Measurements from ENCODE around the gene CACNA1I.

CACNA1I gene

GRCh38 chr22:39665661-39666431, 95.3 kb downstream of the CACNA1I start:
- POLR2A ChIA-PET = no interaction called here
- CTCF ChIA-PET = no interaction called here

DNA sequence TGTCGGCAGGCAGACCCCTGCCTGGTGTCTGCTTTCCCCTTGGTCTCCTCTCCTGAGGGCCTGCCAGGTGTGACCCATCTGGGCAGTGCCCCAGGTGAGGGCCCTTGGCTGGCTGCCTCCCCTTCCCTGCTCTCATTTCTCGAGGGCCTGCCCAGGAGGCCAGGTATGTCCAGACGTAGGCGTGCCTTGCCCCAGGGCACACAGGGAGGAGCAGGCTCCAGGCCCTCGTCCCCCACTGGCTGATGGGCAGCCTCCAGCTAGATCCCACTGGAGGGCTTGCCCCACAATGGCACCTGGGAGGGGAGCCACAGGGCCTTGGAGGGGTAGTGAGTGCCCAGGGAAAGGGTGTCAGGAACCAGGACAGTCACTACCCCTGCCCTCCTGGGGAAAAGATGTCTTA, 95.9 kb downstream of the CACNA1I start:
- H3K4me1 ChIP-seq (ENCODE audit: control extremely low read depth in 1 of 4, control insufficient read depth in 4 of 4, insufficient read depth in 4 of 4, low read length in 3 of 4) = peaks cover 0 to 21% (median 9%) of the 10 kb centered on the region in 4 experiments
- CTCF ChIA-PET = no interaction called here
- H3K27ac ChIP-seq (ENCODE audit: insufficient read depth in 1 of 2, low read depth in 1 of 2, low read length in 2 of 2, poor library complexity in 1 of 2, severe bottlenecking in 2 of 2) = no peak overlapping the region
- peaks cover 0 to 10% (median 7%) of the 10 kb centered on the region in 5 experiments for H3K9me3 ChIP-seq (ENCODE audit: control extremely low read depth in 1 of 5, control insufficient read depth in 4 of 5, insufficient read depth in 2 of 5, low read depth in 1 of 5, low read length in 4 of 5)
- H3K27me3 ChIP-seq (replicated peaks in 2 of 5; ENCODE audit: control insufficient read depth in 4 of 5, insufficient read depth in 5 of 5, low read length in 4 of 5) = peaks cover 0 to 91% (median 23%) of the 10 kb centered on the region in 5 experiments
- H3K4me3 ChIP-seq (ENCODE audit: control insufficient read depth in 1 of 7, extremely low read depth in 1 of 7, insufficient read depth in 4 of 7, low read depth in 2 of 7, low read length in 6 of 7) = no peak overlapping the region
- H3K36me3 ChIP-seq (ENCODE audit: control insufficient read depth in 4 of 4, insufficient read depth in 4 of 4, low read length in 3 of 4) = no peaks in the 10 kb centered on the region
- POLR2A ChIA-PET = no interaction called here
- WGBS (ENCODE audit: insufficient coverage) = 84% methylated on average over 4 of the region's 5 CpGs
- DNase-seq = no peak

More at GRCh38 chr22:39665661-39666431, 95.3 kb downstream of the CACNA1I start:
- Histone ChIP-seq H3K36me3 (ENCODE audit: control insufficient read depth in 4 of 4, insufficient read depth in 4 of 4, low read length in 3 of 4) (no peaks in the 10 kb centered on the region), H3K27ac (ENCODE audit: insufficient read depth in 1 of 2, low read depth in 1 of 2, low read length in 2 of 2, poor library complexity in 1 of 2, severe bottlenecking in 2 of 2) (no peak overlapping the region), H3K4me3 (ENCODE audit: control insufficient read depth in 1 of 7, extremely low read depth in 1 of 7, insufficient read depth in 4 of 7, low read depth in 2 of 7, low read length in 6 of 7) (no peak overlapping the region), H3K4me1 (ENCODE audit: control extremely low read depth in 1 of 4, control insufficient read depth in 4 of 4, insufficient read depth in 4 of 4, low read length in 3 of 4) (peaks cover 0 to 21% (median 9%) of the 10 kb centered on the region in 4 experiments), H3K27me3 (replicated peaks in 2 of 5; ENCODE audit: control insufficient read depth in 4 of 5, insufficient read depth in 5 of 5, low read length in 4 of 5) (peaks cover 0 to 94% (median 26%) of the 10 kb centered on the region in 5 experiments), H3K9me3 (ENCODE audit: control extremely low read depth in 1 of 5, control insufficient read depth in 4 of 5, insufficient read depth in 2 of 5, low read depth in 1 of 5, low read length in 4 of 5) (peaks cover 0 to 4% (median 2%) of the 10 kb centered on the region in 5 experiments)
- no peak for DNase-seq
- WGBS (ENCODE audit: insufficient coverage) = 91% methylated on average over 12 of the region's 16 CpGs

- peaks cover 0 to 14% (median 11%) of the 10 kb centered on the region in 5 experiments for H3K9me3 ChIP-seq (ENCODE audit: control extremely low read depth in 1 of 5, control insufficient read depth in 4 of 5, insufficient read depth in 2 of 5, low read depth in 1 of 5, low read length in 4 of 5)
- ChIA-PET POLR2A (no interaction called here), CTCF (no interaction called here)
- DNase-seq = no peak
- 75% methylated on average over 7 of the region's 7 CpGs for WGBS (ENCODE audit: insufficient coverage)
- H3K27me3 ChIP-seq (replicated peaks in 2 of 5; ENCODE audit: control insufficient read depth in 4 of 5, insufficient read depth in 5 of 5, low read length in 4 of 5) = peaks cover 0 to 88% (median 18%) of the 10 kb centered on the region in 5 experiments
- H3K4me1 ChIP-seq (ENCODE audit: control extremely low read depth in 1 of 4, control insufficient read depth in 4 of 4, insufficient read depth in 4 of 4, low read length in 3 of 4) = peaks cover 0 to 17% (median 8%) of the 10 kb centered on the region in 4 experiments
- H3K36me3 ChIP-seq (ENCODE audit: control insufficient read depth in 4 of 4, insufficient read depth in 4 of 4, low read length in 3 of 4) = no peaks in the 10 kb centered on the region
- no peak overlapping the region for H3K27ac ChIP-seq (ENCODE audit: insufficient read depth in 1 of 2, low read depth in 1 of 2, low read length in 2 of 2, poor library complexity in 1 of 2, severe bottlenecking in 2 of 2)
- H3K4me3 ChIP-seq (ENCODE audit: control insufficient read depth in 1 of 7, extremely low read depth in 1 of 7, insufficient read depth in 4 of 7, low read depth in 2 of 7, low read length in 6 of 7) = no peak overlapping the region
These were observed 96.4 kb downstream of the CACNA1I start for GRCh38 chr22:39666926-39667325.

DNA sequence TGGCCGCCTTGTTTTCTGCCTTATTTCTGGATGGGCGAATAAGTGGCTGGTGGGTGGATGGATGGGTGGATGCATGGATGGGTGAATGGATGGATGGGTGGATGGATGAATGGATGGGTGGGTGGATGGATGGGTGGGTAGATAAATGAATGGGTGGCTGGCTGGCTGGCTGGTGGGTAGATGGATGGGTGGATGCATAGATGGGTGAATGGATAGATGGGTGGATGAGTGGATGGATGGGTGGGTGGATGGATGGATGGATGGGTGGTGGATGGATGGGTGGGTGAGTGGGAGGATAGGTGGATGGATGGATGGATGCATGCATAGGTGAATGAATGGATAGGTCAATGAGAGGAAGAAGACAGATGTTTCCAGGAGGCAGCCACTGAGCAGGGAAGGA, 98.9 kb downstream of the CACNA1I start:
- Histone ChIP-seq H3K27me3 (replicated peaks in 2 of 5; ENCODE audit: control insufficient read depth in 4 of 5, insufficient read depth in 5 of 5, low read length in 4 of 5) (peaks cover 0 to 73% (median 7%) of the 10 kb centered on the region in 5 experiments), H3K4me1 (ENCODE audit: control extremely low read depth in 1 of 4, control insufficient read depth in 4 of 4, insufficient read depth in 4 of 4, low read length in 3 of 4) (peaks cover 0 to 2% (median 0%) of the 10 kb centered on the region in 4 experiments), H3K27ac (ENCODE audit: insufficient read depth in 1 of 2, low read depth in 1 of 2, low read length in 2 of 2, poor library complexity in 1 of 2, severe bottlenecking in 2 of 2) (no peak overlapping the region), H3K4me3 (ENCODE audit: control insufficient read depth in 1 of 7, extremely low read depth in 1 of 7, insufficient read depth in 4 of 7, low read depth in 2 of 7, low read length in 6 of 7) (no peak overlapping the region), H3K36me3 (ENCODE audit: control insufficient read depth in 4 of 4, insufficient read depth in 4 of 4, low read length in 3 of 4) (no peaks in the 10 kb centered on the region), H3K9me3 (ENCODE audit: control extremely low read depth in 1 of 5, control insufficient read depth in 4 of 5, insufficient read depth in 2 of 5, low read depth in 1 of 5, low read length in 4 of 5) (peaks cover 0 to 24% (median 22%) of the 10 kb centered on the region in 5 experiments)
- POLR2A ChIA-PET = interaction anchor here (0.6 kb wide), 1 partner anchor 573 kb away, joined by 3 read pairs; no protein-coding TSS in a partner anchor
- CTCF ChIA-PET = no interaction called here
- no peak for DNase-seq
- WGBS (ENCODE audit: insufficient coverage) = no CpG with 5 or more reads among the region's 2 CpGs

- WGBS (ENCODE audit: insufficient coverage) = 100% methylated on average over 1 of the region's 3 CpGs
- CTCF ChIA-PET = no interaction called here
- no peak overlapping the region for H3K4me3 ChIP-seq (ENCODE audit: control insufficient read depth in 1 of 7, extremely low read depth in 1 of 7, insufficient read depth in 4 of 7, low read depth in 2 of 7, low read length in 6 of 7)
- H3K4me1 ChIP-seq (ENCODE audit: control extremely low read depth in 1 of 4, control insufficient read depth in 4 of 4, insufficient read depth in 4 of 4, low read length in 3 of 4) = no peaks in the 10 kb centered on the region
- no peak for DNase-seq
- POLR2A ChIA-PET = no interaction called here
- H3K27me3 ChIP-seq (replicated peaks in 2 of 5; ENCODE audit: control insufficient read depth in 4 of 5, insufficient read depth in 5 of 5, low read length in 4 of 5) = peaks cover 0 to 70% (median 7%) of the 10 kb centered on the region in 5 experiments
- peaks cover 0 to 24% (median 22%) of the 10 kb centered on the region in 5 experiments for H3K9me3 ChIP-seq (ENCODE audit: control extremely low read depth in 1 of 5, control insufficient read depth in 4 of 5, insufficient read depth in 2 of 5, low read depth in 1 of 5, low read length in 4 of 5)
- no peaks in the 10 kb centered on the region for H3K36me3 ChIP-seq (ENCODE audit: control insufficient read depth in 4 of 4, insufficient read depth in 4 of 4, low read length in 3 of 4)
- no peak overlapping the region for H3K27ac ChIP-seq (ENCODE audit: insufficient read depth in 1 of 2, low read depth in 1 of 2, low read length in 2 of 2, poor library complexity in 1 of 2, severe bottlenecking in 2 of 2)
These were observed 101.4 kb downstream of the CACNA1I start for GRCh38 chr22:39671936-39672335.

GRCh38 chr22:39674536-39674935, 104.0 kb downstream of the CACNA1I start:
- Histone ChIP-seq H3K4me3 (ENCODE audit: control insufficient read depth in 1 of 7, extremely low read depth in 1 of 7, insufficient read depth in 4 of 7, low read depth in 2 of 7, low read length in 6 of 7) (no peak overlapping the region), H3K9me3 (ENCODE audit: control extremely low read depth in 1 of 5, control insufficient read depth in 4 of 5, insufficient read depth in 2 of 5, low read depth in 1 of 5, low read length in 4 of 5) (peaks cover 0 to 23% (median 20%) of the 10 kb centered on the region in 5 experiments), H3K36me3 (ENCODE audit: control insufficient read depth in 4 of 4, insufficient read depth in 4 of 4, low read length in 3 of 4) (no peaks in the 10 kb centered on the region), H3K4me1 (ENCODE audit: control extremely low read depth in 1 of 4, control insufficient read depth in 4 of 4, insufficient read depth in 4 of 4, low read length in 3 of 4) (peaks cover 0 to 3% (median 0%) of the 10 kb centered on the region in 4 experiments), H3K27ac (ENCODE audit: insufficient read depth in 1 of 2, low read depth in 1 of 2, low read length in 2 of 2, poor library complexity in 1 of 2, severe bottlenecking in 2 of 2) (no peak overlapping the region), H3K27me3 (replicated peaks in 2 of 5; ENCODE audit: control insufficient read depth in 4 of 5, insufficient read depth in 5 of 5, low read length in 4 of 5) (peaks cover 0 to 46% (median 7%) of the 10 kb centered on the region in 5 experiments)
- POLR2A ChIA-PET = no interaction called here
- DNase-seq = no peak
- CTCF ChIA-PET = no interaction called here
- WGBS (ENCODE audit: insufficient coverage) = 65% methylated on average over 4 of the region's 7 CpGs

GRCh38 chr22:39675947-39676346, 105.4 kb downstream of the CACNA1I start:
- H3K27ac ChIP-seq (ENCODE audit: insufficient read depth in 1 of 2, low read depth in 1 of 2, low read length in 2 of 2, poor library complexity in 1 of 2, severe bottlenecking in 2 of 2) = no peak overlapping the region
- peaks cover 0 to 37% (median 7%) of the 10 kb centered on the region in 5 experiments for H3K27me3 ChIP-seq (replicated peaks in 2 of 5; ENCODE audit: control insufficient read depth in 4 of 5, insufficient read depth in 5 of 5, low read length in 4 of 5)
- DNase-seq = no peak
- 75% methylated on average over 10 of the region's 10 CpGs for WGBS (ENCODE audit: insufficient coverage)
- ChIA-PET CTCF (no interaction called here), POLR2A (no interaction called here)
- peaks cover 0 to 3% (median 0%) of the 10 kb centered on the region in 4 experiments for H3K4me1 ChIP-seq (ENCODE audit: control extremely low read depth in 1 of 4, control insufficient read depth in 4 of 4, insufficient read depth in 4 of 4, low read length in 3 of 4)
- H3K9me3 ChIP-seq (ENCODE audit: control extremely low read depth in 1 of 5, control insufficient read depth in 4 of 5, insufficient read depth in 2 of 5, low read depth in 1 of 5, low read length in 4 of 5) = peaks cover 0 to 20% (median 18%) of the 10 kb centered on the region in 5 experiments
- no peak overlapping the region for H3K4me3 ChIP-seq (ENCODE audit: control insufficient read depth in 1 of 7, extremely low read depth in 1 of 7, insufficient read depth in 4 of 7, low read depth in 2 of 7, low read length in 6 of 7)
- H3K36me3 ChIP-seq (ENCODE audit: control insufficient read depth in 4 of 4, insufficient read depth in 4 of 4, low read length in 3 of 4) = no peaks in the 10 kb centered on the region
